ENCODE results near the gene PIGV.

The PIGV gene

DNA sequence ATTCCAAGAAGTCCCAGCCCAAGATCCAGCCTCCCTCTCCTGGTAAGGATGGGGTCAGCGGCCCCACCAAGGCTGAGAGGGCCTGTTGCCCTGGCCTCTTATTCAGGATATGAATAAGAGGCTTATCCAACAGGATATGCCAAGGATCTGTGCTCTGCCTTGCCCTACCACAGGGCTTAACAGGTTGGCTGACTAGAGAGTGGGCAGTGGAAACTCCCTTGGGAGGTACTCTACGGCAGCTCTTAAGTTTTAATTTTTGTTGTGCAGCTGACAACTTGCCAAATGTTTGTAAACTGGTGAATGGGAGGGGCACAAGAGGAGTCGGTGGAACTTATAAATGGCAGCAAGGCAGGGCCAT is 16.5 kb upstream of the PIGV start:
- no peak for TF ChIP-seq CTBP1 (IDR thresholded peaks at IDR 0.05; ENCODE audit: borderline replicate concordance)
- DNase-seq (ENCODE audit: extremely low spot score): no peak
- ChIA-PET POLR2A (interaction anchor here (1.1 to 1.6 kb wide), 5 partner anchors 15 to 79 kb away, joined by 3 to 10 read pairs (median 4); partner anchors contain the start of gene PIGV), CTCF (interaction anchor here (1.6 kb wide), 1 partner anchor 17 kb away, joined by 7 read pairs; the partner anchor contains the start of gene PIGV)

DNA sequence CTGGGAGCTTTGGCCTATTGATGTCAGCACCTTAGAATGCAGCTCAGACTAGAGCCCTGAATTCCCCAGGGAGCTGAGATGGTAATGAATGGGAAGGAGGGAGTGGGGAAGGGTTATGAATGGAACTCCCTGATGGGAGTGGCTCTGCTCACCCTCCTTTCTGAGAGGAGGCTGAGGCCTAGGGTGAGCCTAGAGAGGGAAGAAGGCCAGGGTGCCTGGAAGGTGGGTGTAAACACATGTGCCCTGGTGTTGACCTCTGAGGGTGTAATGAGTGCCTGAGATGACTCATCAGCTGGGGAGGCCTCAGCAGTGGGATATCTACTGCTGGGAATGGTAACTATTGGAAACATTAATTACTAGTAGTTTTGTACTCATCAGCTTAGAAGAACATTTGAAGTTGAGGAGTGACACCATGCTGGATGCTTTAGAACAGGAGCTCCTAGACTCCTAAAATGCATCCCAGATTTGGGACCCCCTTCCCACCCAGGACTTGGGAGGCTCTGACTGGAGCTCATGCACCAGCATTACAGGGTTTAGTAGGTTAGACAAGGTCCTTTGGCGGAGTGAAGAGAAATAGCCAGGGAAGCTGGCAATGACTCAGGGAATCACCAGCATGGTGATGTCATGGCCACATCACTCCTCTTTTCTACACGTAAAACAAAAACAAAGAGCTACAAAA is 16.0 kb upstream of the PIGV start:
- POLR2A ChIA-PET: interaction anchor here (0.8 to 1.6 kb wide), 6 partner anchors 14 to 79 kb away, joined by 3 to 10 read pairs (median 4); partner anchors contain the start of gene PIGV
- CTCF ChIA-PET: interaction anchor here (1.6 kb wide), 1 partner anchor 16 kb away, joined by 7 read pairs; the partner anchor contains the start of gene PIGV
- peak; percentile 25 for DNase-seq (ENCODE audit: extremely low spot score)
- TF ChIP-seq, protein P1, sequence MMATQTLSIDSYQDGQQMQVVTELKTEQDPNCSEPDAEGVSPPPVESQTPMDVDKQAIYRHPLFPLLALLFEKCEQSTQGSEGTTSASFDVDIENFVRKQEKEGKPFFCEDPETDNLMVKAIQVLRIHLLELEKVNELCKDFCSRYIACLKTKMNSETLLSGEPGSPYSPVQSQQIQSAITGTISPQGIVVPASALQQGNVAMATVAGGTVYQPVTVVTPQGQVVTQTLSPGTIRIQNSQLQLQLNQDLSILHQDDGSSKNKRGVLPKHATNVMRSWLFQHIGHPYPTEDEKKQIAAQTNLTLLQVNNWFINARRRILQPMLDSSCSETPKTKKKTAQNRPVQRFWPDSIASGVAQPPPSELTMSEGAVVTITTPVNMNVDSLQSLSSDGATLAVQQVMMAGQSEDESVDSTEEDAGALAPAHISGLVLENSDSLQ (IDR thresholded peaks at IDR 0.05): no peak

DNA sequence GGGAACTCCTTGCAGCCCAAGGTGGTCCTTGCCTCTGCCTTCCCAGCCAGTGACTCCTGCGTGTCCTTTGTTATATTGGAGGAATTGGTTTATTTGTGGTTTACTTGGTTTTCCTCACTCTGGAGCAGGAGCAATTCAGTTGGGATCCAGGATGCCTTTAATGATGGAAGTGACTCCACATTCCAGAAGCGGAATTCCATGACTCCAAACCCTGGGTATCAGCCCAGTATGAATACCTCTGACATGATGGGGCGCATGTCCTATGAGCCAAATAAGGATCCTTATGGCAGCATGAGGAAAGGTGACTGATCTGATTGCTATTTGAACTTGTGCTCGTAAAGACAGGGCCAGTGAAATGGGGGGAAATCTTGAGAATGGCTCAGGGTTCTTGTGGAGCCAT is 15.1 kb upstream of the PIGV start:
- ChIA-PET CTCF (interaction anchor here (1.6 kb wide), 1 partner anchor 16 kb away, joined by 7 read pairs; the partner anchor contains the start of gene PIGV), POLR2A (interaction anchor here (0.8 to 1.6 kb wide), 4 partner anchors 15 to 75 kb away, joined by 3 to 10 read pairs (median 4); partner anchors contain the start of gene PIGV)
- TF ChIP-seq SP1 (IDR thresholded peaks at IDR 0.05) (no peak), TARDBP (IDR thresholded peaks at IDR 0.05) (no peak), FOXM1 (IDR thresholded peaks at IDR 0.05; ENCODE audit: borderline replicate concordance) (no peak), ARNT (IDR thresholded peaks at IDR 0.05) (no peak), HDGF (IDR thresholded peaks at IDR 0.05; ENCODE audit: borderline replicate concordance) (no peak), ELF4 (IDR thresholded peaks at IDR 0.05) (no peak), BHLHE40 (IDR thresholded peaks at IDR 0.05; ENCODE audit: borderline replicate concordance) (no peak), ZNF384 (IDR thresholded peaks at IDR 0.05) (no peak), FOXA1 (IDR thresholded peaks at IDR 0.05) (no peak), L3MBTL2 (conservative IDR thresholded peaks at IDR 0.05) (no peak), FOXK2 (IDR thresholded peaks at IDR 0.05) (no peak), LEF1 (IDR thresholded peaks at IDR 0.05; ENCODE audit: borderline replicate concordance) (no peak), SUZ12 (IDR thresholded peaks at IDR 0.05) (no peak), CTBP1 (IDR thresholded peaks at IDR 0.05; ENCODE audit: borderline replicate concordance) (no peak), NFRKB (IDR thresholded peaks at IDR 0.05) (no peak)
- TF ChIP-seq, protein P1 (IDR thresholded peaks at IDR 0.05): no peak
- no peak for DNase-seq (ENCODE audit: extremely low spot score)

DNA sequence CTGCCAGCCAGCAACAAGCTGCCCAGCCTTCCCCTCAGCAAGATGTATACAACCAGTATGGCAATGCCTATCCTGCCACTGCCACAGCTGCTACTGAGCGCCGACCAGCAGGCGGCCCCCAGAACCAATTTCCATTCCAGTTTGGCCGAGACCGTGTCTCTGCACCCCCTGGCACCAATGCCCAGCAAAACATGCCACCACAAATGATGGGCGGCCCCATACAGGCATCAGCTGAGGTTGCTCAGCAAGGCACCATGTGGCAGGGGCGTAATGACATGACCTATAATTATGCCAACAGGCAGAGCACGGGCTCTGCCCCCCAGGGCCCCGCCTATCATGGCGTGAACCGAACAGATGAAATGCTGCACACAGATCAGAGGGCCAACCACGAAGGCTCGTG is 13.3 kb upstream of the PIGV start:
- DNase-seq (ENCODE audit: extremely low spot score): no peak
- TF ChIP-seq ZNF384 (IDR thresholded peaks at IDR 0.05): no peak
- no peak for TF ChIP-seq SP1 (IDR thresholded peaks at IDR 0.05)
- TF ChIP-seq HDGF (IDR thresholded peaks at IDR 0.05; ENCODE audit: borderline replicate concordance): no peak
- TF ChIP-seq FOXK2 (IDR thresholded peaks at IDR 0.05): no peak
- TF ChIP-seq TARDBP (IDR thresholded peaks at IDR 0.05): no peak
- TF ChIP-seq, protein P1 (IDR thresholded peaks at IDR 0.05): no peak
- no peak for TF ChIP-seq ARNT (IDR thresholded peaks at IDR 0.05)
- no peak for TF ChIP-seq ELF4 (IDR thresholded peaks at IDR 0.05)
- no peak for TF ChIP-seq CTBP1 (IDR thresholded peaks at IDR 0.05; ENCODE audit: borderline replicate concordance)
- CTCF ChIA-PET: no interaction called here
- POLR2A ChIA-PET: no interaction called here

DNA sequence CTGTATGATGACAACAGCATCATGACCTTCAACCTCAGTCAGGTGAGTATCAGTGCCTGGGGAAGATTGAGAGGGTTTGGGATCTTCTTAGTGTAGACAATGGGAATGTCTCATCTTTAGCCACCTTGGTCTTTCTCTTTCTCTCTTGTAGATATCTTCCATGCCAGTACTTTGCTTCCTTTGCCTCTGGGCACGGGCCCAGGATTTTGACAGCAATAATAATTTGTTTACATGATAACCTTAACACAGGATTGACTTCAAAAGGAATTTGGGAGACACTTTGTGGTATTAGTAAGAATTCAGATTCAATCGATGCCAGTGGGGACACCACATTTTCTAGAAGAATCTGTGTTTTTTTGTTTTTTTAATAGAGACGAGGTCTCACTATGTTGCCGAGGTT is 12.1 kb upstream of the PIGV start:
- CTCF ChIA-PET: no interaction called here
- POLR2A ChIA-PET: interaction anchor here (2.6 kb wide), 1 partner anchor 12 kb away, joined by 6 read pairs; the partner anchor contains the start of gene PIGV
- TF ChIP-seq NFRKB (IDR thresholded peaks at IDR 0.05): no peak
- no peak for TF ChIP-seq L3MBTL2 (conservative IDR thresholded peaks at IDR 0.05)
- no peak for TF ChIP-seq FOXM1 (IDR thresholded peaks at IDR 0.05; ENCODE audit: borderline replicate concordance)
- TF ChIP-seq ELF4 (IDR thresholded peaks at IDR 0.05): no peak
- DNase-seq (ENCODE audit: extremely low spot score): no peak

DNA sequence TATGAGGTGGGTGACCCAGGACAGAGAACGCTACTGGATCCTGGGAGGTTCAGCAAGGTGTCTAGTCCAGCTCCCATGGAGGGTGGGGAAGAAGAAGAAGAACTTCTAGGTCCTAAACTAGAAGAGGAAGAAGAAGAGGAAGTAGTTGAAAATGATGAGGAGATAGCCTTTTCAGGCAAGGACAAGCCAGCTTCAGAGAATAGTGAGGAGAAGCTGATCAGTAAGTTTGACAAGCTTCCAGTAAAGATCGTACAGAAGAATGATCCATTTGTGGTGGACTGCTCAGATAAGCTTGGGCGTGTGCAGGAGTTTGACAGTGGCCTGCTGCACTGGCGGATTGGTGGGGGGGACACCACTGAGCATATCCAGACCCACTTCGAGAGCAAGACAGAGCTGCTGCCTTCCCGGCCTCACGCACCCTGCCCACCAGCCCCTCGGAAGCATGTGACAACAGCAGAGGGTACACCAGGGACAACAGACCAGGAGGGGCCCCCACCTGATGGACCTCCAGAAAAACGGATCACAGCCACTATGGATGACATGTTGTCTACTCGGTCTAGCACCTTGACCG is 8.6 kb upstream of the PIGV start:
- TF ChIP-seq FOXK2 (IDR thresholded peaks at IDR 0.05) (no peak), FOXM1 (IDR thresholded peaks at IDR 0.05; ENCODE audit: borderline replicate concordance) (no peak), FOXA1 (IDR thresholded peaks at IDR 0.05) (no peak), LEF1 (IDR thresholded peaks at IDR 0.05; ENCODE audit: borderline replicate concordance) (no peak), ARNT (IDR thresholded peaks at IDR 0.05) (no peak), SP1 (IDR thresholded peaks at IDR 0.05) (no peak), BHLHE40 (IDR thresholded peaks at IDR 0.05; ENCODE audit: borderline replicate concordance) (no peak), TARDBP (IDR thresholded peaks at IDR 0.05) (no peak), SUZ12 (IDR thresholded peaks at IDR 0.05) (no peak), HDGF (IDR thresholded peaks at IDR 0.05; ENCODE audit: borderline replicate concordance) (no peak), ZNF384 (IDR thresholded peaks at IDR 0.05) (no peak)
- TF ChIP-seq, protein P1 (IDR thresholded peaks at IDR 0.05): no peak
- DNase-seq (ENCODE audit: extremely low spot score): no peak
- ChIA-PET POLR2A (interaction anchor here (2.4 kb wide), 1 partner anchor 9 kb away, joined by 9 read pairs; the partner anchor contains the start of gene PIGV), CTCF (no interaction called here)
